GM12865 (cell line): Measurements from ENCODE around the gene STEAP4.
"Not testable (repeated sequence)": the region's sequence is repeated elsewhere in the genome, so short reads cannot be mapped to it uniquely, and the experiment has no call there.

Source experiments
- DNase-seq: peaks from one replicate; pipeline ENCODE4 v3.0.0; 2010; ENCODE audit warnings: low read depth
- H3K4me3 ChIP-seq: 2 replicates; pipeline ENCODE4 v1.5.1; 2011; ENCODE audit warnings: mild to moderate bottlenecking, low read depth, low read length, control low read depth
- CTCF ChIP-seq: IDR thresholded peaks from 2 replicates; pipeline ENCODE4 v1.5.1; 2011; ENCODE audit warnings: low read length, control low read depth, low read depth, inconsistent platforms; ENCODE audit not compliant: insufficient read depth; ENCODE audit errors: missing control alignments

The STEAP4 gene

GRCh38 chr7:88281749-88282148 is 24.9 kb downstream of the STEAP4 start:
- TF ChIP-seq CTCF: no peak
- no peak overlapping the region for H3K4me3 ChIP-seq
- DNase-seq: no peak

- TF ChIP-seq CTCF: no peak
- no peak for DNase-seq
- no peak overlapping the region for H3K4me3 ChIP-seq
These were observed 25.9 kb downstream of the STEAP4 start for GRCh38 chr7:88280801-88281200.

- no peak for TF ChIP-seq CTCF
- no peak for DNase-seq
- H3K4me3 ChIP-seq: no peak overlapping the region
These were observed 27.4 kb downstream of the STEAP4 start for GRCh38 chr7:88279323-88279722.

GRCh38 chr7:88278881-88279280 is 27.8 kb downstream of the STEAP4 start:
- DNase-seq: no peak

GRCh38 chr7:88276605-88277153 is 30.0 kb downstream of the STEAP4 start:
- TF ChIP-seq CTCF: no peak
- DNase-seq: no peak
- no peak overlapping the region for H3K4me3 ChIP-seq

More at GRCh38 chr7:88278881-88279280, 27.8 kb downstream of the STEAP4 start:
- no peak for TF ChIP-seq CTCF
- no peak overlapping the region for H3K4me3 ChIP-seq

GRCh38 chr7:88274856-88275255 is 31.8 kb downstream of the STEAP4 start:
- not testable (repeated sequence) for DNase-seq

GRCh38 chr7:88269586-88269985 is 37.1 kb downstream of the STEAP4 start:
- no peak overlapping the region for H3K4me3 ChIP-seq
- DNase-seq: no peak
- no peak for TF ChIP-seq CTCF

More at GRCh38 chr7:88274856-88275255, 31.8 kb downstream of the STEAP4 start:
- not testable (repeated sequence) for H3K4me3 ChIP-seq

- no peak for DNase-seq
- no peak overlapping the region for H3K4me3 ChIP-seq
- TF ChIP-seq CTCF: no peak
These were observed 37.8 kb downstream of the STEAP4 start for GRCh38 chr7:88268858-88269257.
